ENCODE data around the gene PEX11G. TPM values are rescaled to one million over a fixed set of nuclear protein-coding genes. Genes with fewer than 3 reads are reported as not detected.
"Not testable (repeated sequence)": the region's sequence is repeated elsewhere in the genome, so short reads cannot be mapped to it uniquely, and the experiment has no call there.

The PEX11G gene
- polyA plus RNA-seq, 1 donor from 2014 or later = 1.3 TPM

- H3K4me3 ChIP-seq (ENCODE audit: low read length) = no peak overlapping the region
- no peaks in the 10 kb centered on the region for H3K27me3 ChIP-seq (ENCODE audit: insufficient read depth, low read depth, low read length)
- TF ChIP-seq, protein P1, sequence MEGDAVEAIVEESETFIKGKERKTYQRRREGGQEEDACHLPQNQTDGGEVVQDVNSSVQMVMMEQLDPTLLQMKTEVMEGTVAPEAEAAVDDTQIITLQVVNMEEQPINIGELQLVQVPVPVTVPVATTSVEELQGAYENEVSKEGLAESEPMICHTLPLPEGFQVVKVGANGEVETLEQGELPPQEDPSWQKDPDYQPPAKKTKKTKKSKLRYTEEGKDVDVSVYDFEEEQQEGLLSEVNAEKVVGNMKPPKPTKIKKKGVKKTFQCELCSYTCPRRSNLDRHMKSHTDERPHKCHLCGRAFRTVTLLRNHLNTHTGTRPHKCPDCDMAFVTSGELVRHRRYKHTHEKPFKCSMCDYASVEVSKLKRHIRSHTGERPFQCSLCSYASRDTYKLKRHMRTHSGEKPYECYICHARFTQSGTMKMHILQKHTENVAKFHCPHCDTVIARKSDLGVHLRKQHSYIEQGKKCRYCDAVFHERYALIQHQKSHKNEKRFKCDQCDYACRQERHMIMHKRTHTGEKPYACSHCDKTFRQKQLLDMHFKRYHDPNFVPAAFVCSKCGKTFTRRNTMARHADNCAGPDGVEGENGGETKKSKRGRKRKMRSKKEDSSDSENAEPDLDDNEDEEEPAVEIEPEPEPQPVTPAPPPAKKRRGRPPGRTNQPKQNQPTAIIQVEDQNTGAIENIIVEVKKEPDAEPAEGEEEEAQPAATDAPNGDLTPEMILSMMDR (IDR thresholded peaks at IDR 0.05; ENCODE audit: poor library complexity, severe bottlenecking) = no peak
- TF ChIP-seq EP300 (conservative IDR thresholded peaks at IDR 0.05; ENCODE audit: poor library complexity, severe bottlenecking) = no peak
- TF ChIP-seq RAD21 (conservative IDR thresholded peaks at IDR 0.05) = no peak
- no peak for TF ChIP-seq SMC3 (conservative IDR thresholded peaks at IDR 0.05; ENCODE audit: poor library complexity)
- no peaks in the 10 kb centered on the region for H3K36me3 ChIP-seq (ENCODE audit: insufficient read depth, low read length)
- H3K79me2 ChIP-seq (replicated peaks; ENCODE audit: insufficient read depth, low read length) = no peaks in the 10 kb centered on the region
- no peak overlapping the region for H3K27ac ChIP-seq (ENCODE audit: low read length)
- no peaks in the 10 kb centered on the region for H3K9me2 ChIP-seq (ENCODE audit: insufficient read depth, low read length)
- no peaks in the 10 kb centered on the region for H3K9me3 ChIP-seq (ENCODE audit: low read length)
- H2AFZ ChIP-seq (ENCODE audit: low read depth, low read length) = no peak overlapping the region
- no peak overlapping the region for H3K9ac ChIP-seq (ENCODE audit: low read length)
- H4K20me1 ChIP-seq (ENCODE audit: insufficient read depth) = no peaks in the 10 kb centered on the region
- H3K4me2 ChIP-seq (ENCODE audit: low read length) = no peak overlapping the region
- no peaks in the 10 kb centered on the region for H3F3A ChIP-seq (ENCODE audit: insufficient read depth, low read length, poor library complexity, severe bottlenecking)
These were observed 54.4 kb downstream of the PEX11G start for GRCh38 chr19:7434391-7434790.

DNA sequence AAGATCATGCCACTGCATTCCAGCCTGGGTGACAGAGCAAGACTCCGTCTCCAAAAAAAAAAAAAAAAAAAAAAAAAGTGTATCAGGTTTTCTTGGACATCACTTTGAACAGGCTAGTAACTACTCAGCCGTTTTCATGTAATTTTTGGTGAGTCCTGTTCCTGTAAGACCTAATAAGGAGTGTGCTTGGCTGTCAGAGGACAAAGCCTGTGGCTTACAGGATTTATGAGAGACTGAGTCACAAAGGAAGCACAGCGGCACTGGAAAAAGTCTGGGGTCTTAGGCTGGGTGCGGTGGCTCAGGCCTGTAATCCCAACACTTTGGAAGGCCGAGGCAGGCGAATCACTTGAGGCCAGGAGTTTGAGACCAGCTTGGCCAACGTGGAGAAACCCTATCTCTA lies 55.4 kb downstream of the PEX11G start:
- H3F3A ChIP-seq (ENCODE audit: insufficient read depth, low read length, poor library complexity, severe bottlenecking); H3K9me2 ChIP-seq (ENCODE audit: insufficient read depth, low read length); H3K79me2 ChIP-seq (replicated peaks; ENCODE audit: insufficient read depth, low read length); H3K4me3 ChIP-seq (ENCODE audit: low read length); H3K27ac ChIP-seq (ENCODE audit: low read length); H4K20me1 ChIP-seq (ENCODE audit: insufficient read depth); H3K36me3 ChIP-seq (ENCODE audit: insufficient read depth, low read length); H3K9me3 ChIP-seq (ENCODE audit: low read length); H3K4me2 ChIP-seq (ENCODE audit: low read length); H3K9ac ChIP-seq (ENCODE audit: low read length); H2AFZ ChIP-seq (ENCODE audit: low read depth, low read length); H3K27me3 ChIP-seq (ENCODE audit: insufficient read depth, low read depth, low read length): not testable (repeated sequence)

- Histone ChIP-seq H3K79me2 (replicated peaks; ENCODE audit: insufficient read depth, low read length) (no peaks in the 10 kb centered on the region), H4K20me1 (ENCODE audit: insufficient read depth) (no peaks in the 10 kb centered on the region)
- no peak for TF ChIP-seq POLR2AphosphoS5 (IDR thresholded peaks at IDR 0.05)
- no peak for TF ChIP-seq EZH2 (IDR thresholded peaks at IDR 0.05; ENCODE audit: borderline replicate concordance, insufficient read depth, low read length, poor library complexity, severe bottlenecking)
- TF ChIP-seq, protein P1 (IDR thresholded peaks at IDR 0.05; ENCODE audit: poor library complexity, severe bottlenecking) = no peak
- no peak for TF ChIP-seq MXI1 (conservative IDR thresholded peaks at IDR 0.05; ENCODE audit: poor library complexity, severe bottlenecking)
- TF ChIP-seq, protein P2, sequence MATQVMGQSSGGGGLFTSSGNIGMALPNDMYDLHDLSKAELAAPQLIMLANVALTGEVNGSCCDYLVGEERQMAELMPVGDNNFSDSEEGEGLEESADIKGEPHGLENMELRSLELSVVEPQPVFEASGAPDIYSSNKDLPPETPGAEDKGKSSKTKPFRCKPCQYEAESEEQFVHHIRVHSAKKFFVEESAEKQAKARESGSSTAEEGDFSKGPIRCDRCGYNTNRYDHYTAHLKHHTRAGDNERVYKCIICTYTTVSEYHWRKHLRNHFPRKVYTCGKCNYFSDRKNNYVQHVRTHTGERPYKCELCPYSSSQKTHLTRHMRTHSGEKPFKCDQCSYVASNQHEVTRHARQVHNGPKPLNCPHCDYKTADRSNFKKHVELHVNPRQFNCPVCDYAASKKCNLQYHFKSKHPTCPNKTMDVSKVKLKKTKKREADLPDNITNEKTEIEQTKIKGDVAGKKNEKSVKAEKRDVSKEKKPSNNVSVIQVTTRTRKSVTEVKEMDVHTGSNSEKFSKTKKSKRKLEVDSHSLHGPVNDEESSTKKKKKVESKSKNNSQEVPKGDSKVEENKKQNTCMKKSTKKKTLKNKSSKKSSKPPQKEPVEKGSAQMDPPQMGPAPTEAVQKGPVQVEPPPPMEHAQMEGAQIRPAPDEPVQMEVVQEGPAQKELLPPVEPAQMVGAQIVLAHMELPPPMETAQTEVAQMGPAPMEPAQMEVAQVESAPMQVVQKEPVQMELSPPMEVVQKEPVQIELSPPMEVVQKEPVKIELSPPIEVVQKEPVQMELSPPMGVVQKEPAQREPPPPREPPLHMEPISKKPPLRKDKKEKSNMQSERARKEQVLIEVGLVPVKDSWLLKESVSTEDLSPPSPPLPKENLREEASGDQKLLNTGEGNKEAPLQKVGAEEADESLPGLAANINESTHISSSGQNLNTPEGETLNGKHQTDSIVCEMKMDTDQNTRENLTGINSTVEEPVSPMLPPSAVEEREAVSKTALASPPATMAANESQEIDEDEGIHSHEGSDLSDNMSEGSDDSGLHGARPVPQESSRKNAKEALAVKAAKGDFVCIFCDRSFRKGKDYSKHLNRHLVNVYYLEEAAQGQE (IDR thresholded peaks at IDR 0.05; ENCODE audit: borderline replicate concordance) = no peak
- no peak for TF ChIP-seq RAD21 (conservative IDR thresholded peaks at IDR 0.05)
- no peak for TF ChIP-seq EP300 (conservative IDR thresholded peaks at IDR 0.05; ENCODE audit: poor library complexity, severe bottlenecking)
- no peak for TF ChIP-seq TAF1 (IDR thresholded peaks at IDR 0.05; ENCODE audit: low read depth)
- no peak for TF ChIP-seq SMC3 (conservative IDR thresholded peaks at IDR 0.05; ENCODE audit: poor library complexity)
These were observed 59.1 kb downstream of the PEX11G start for GRCh38 chr19:7429638-7430282.

More at GRCh38 chr19:7429638-7430282, 59.1 kb downstream of the PEX11G start:
- no peaks in the 10 kb centered on the region for H3K9me2 ChIP-seq (ENCODE audit: insufficient read depth, low read length)
- H3K4me2 ChIP-seq (ENCODE audit: low read length) = no peak overlapping the region
- H3K9ac ChIP-seq (ENCODE audit: low read length) = no peak overlapping the region
- no peak overlapping the region for H3K4me3 ChIP-seq (ENCODE audit: low read length)
- H3K27me3 ChIP-seq (ENCODE audit: insufficient read depth, low read depth, low read length) = no peaks in the 10 kb centered on the region
- H3K9me3 ChIP-seq (ENCODE audit: low read length) = no peaks in the 10 kb centered on the region
- H3K36me3 ChIP-seq (ENCODE audit: insufficient read depth, low read length) = no peaks in the 10 kb centered on the region
- H3K27ac ChIP-seq (ENCODE audit: low read length) = no peak overlapping the region
- H2AFZ ChIP-seq (ENCODE audit: low read depth, low read length) = no peak overlapping the region
- no peaks in the 10 kb centered on the region for H3F3A ChIP-seq (ENCODE audit: insufficient read depth, low read length, poor library complexity, severe bottlenecking)
